DND-41 (cell line): ENCODE measurements around the gene MPL.
"Not testable (repeated sequence)": the region's sequence is repeated elsewhere in the genome, so short reads cannot be mapped to it uniquely, and the experiment has no call there.

Experiments
- ATAC-seq: fragments of 200-7000 bp; cut with Tn5 transposase; 3 replicates; pipeline ENCODE4 v1.9.1; 2021; ENCODE audit warnings: low read depth; ENCODE audit not compliant: insufficient read depth
- DNase-seq: peaks from one replicate; pipeline ENCODE4 v3.0.0-alpha.2; 2020
- H2AFZ ChIP-seq: 2 replicates; pipeline ENCODE4 v1.6.0; 2012; ENCODE audit warnings: low read depth, low read length
- H3K27ac ChIP-seq: 2 replicates; pipeline ENCODE4 v1.5.1; 2012; ENCODE audit warnings: low read length, inconsistent platforms
- H3K27me3 ChIP-seq: fragments of 200-600 bp; sonication (generic); 2 replicates; pipeline ENCODE4 v1.6.0; 2012; ENCODE audit warnings: low read length, mild to moderate bottlenecking, inconsistent platforms; ENCODE audit not compliant: insufficient read depth, poor library complexity
- H3K36me3 ChIP-seq: 2 replicates; pipeline ENCODE4 v1.5.1; 2012; ENCODE audit warnings: low read length, inconsistent platforms; ENCODE audit not compliant: insufficient read depth
- H3K4me1 ChIP-seq: 2 replicates; pipeline ENCODE4 v1.5.1; 2012; ENCODE audit warnings: mild to moderate bottlenecking, low read length; ENCODE audit not compliant: insufficient read depth
- H3K4me2 ChIP-seq: 2 replicates; pipeline ENCODE4 v1.6.0; 2012; ENCODE audit warnings: mild to moderate bottlenecking, moderate library complexity, low read length, inconsistent platforms; ENCODE audit not compliant: insufficient read depth
- H3K4me3 ChIP-seq, 2 experiments: fragments of 200-600 bp in 1 of 2; shearing (Covaris generic) in 1 of 2; 2 replicates each; pipeline ENCODE4 v1.5.1; 2012 to 2016; ENCODE audit warnings: inconsistent platforms in 2 of 2, low read length in 2 of 2, mild to moderate bottlenecking in 2 of 2, low read depth in 1 of 2, moderate library complexity in 1 of 2
- H3K79me2 ChIP-seq: 2 replicates; pipeline ENCODE4 v1.6.0; 2012; ENCODE audit warnings: low read length, inconsistent platforms; ENCODE audit not compliant: insufficient read depth
- H3K9ac ChIP-seq: 2 replicates; pipeline ENCODE4 v1.6.0; 2012; ENCODE audit warnings: low read depth, mild to moderate bottlenecking, inconsistent platforms, low read length, moderate library complexity
- H3K9me3 ChIP-seq: 2 replicates; pipeline ENCODE4 v1.5.1; 2012; ENCODE audit warnings: low read length, moderate library complexity, mild to moderate bottlenecking, inconsistent platforms; ENCODE audit not compliant: insufficient read depth, severe bottlenecking
- H4K20me1 ChIP-seq: 2 replicates; pipeline ENCODE4 v1.6.0; 2012; ENCODE audit warnings: low read length; ENCODE audit not compliant: insufficient read depth
- CTCF ChIP-seq: IDR thresholded peaks from 2 replicates; pipeline ENCODE4 v1.5.1; 2012; ENCODE audit warnings: borderline replicate concordance, low read length, moderate library complexity, mild to moderate bottlenecking; ENCODE audit not compliant: poor library complexity, severe bottlenecking; ENCODE audit errors: extremely low read depth
- EZH2 ChIP-seq: IDR thresholded peaks from 3 replicates; pipeline ENCODE4 v1.6.1; 2012; ENCODE audit warnings: borderline replicate concordance, low read depth, mild to moderate bottlenecking, moderate library complexity, low read length, inconsistent platforms; ENCODE audit not compliant: severe bottlenecking

Gene MPL

GRCh38 chr1:43392702-43393101 lies 55.1 kb downstream of the MPL start:
- H3K4me3 ChIP-seq, result no peak overlapping the region
- peaks cover 24% of the 10 kb centered on the region for H3K36me3 ChIP-seq
- H3K4me1 ChIP-seq, result peaks cover 29% of the 10 kb centered on the region
- H2AFZ ChIP-seq, result no peak overlapping the region
- ATAC-seq (no peak), DNase-seq (no peak)
- H3K79me2 ChIP-seq, result peaks cover 63% of the 10 kb centered on the region
- no peak overlapping the region for H3K4me2 ChIP-seq
- no peaks in the 10 kb centered on the region for H3K9me3 ChIP-seq
- H3K9ac ChIP-seq, result no peak overlapping the region
- TF ChIP-seq CTCF (no peak), EZH2 (no peak)
- no peaks in the 10 kb centered on the region for H3K27me3 ChIP-seq
- no peak overlapping the region for H3K27ac ChIP-seq
- H4K20me1 ChIP-seq, result peaks cover 11% of the 10 kb centered on the region; the same call in 1 of the 2 replicates

GRCh38 chr1:43395523-43395922 lies 57.9 kb downstream of the MPL start:
- ATAC-seq (no peak), DNase-seq (no peak)
- peaks cover 44% of the 10 kb centered on the region for H3K79me2 ChIP-seq
- H3K4me2 ChIP-seq, result no peak overlapping the region
- H3K9ac ChIP-seq, result no peak overlapping the region
- H3K27ac ChIP-seq, result no peak overlapping the region
- no peak overlapping the region for H3K4me3 ChIP-seq
- no peak for TF ChIP-seq CTCF
- TF ChIP-seq EZH2, result no peak
- peaks cover 15% of the 10 kb centered on the region for H3K36me3 ChIP-seq
- no peak overlapping the region for H2AFZ ChIP-seq
- no peaks in the 10 kb centered on the region for H3K27me3 ChIP-seq
- H3K9me3 ChIP-seq, result no peaks in the 10 kb centered on the region
- H3K4me1 ChIP-seq, result peaks cover 11% of the 10 kb centered on the region
- peaks cover 2% of the 10 kb centered on the region; the same call in 1 of the 2 replicates for H4K20me1 ChIP-seq

- DNase-seq, result no peak
- Histone ChIP-seq H3K9ac (no peak overlapping the region), H3K4me3 (no peak overlapping the region), H3K27me3 (no peaks in the 10 kb centered on the region), H3K27ac (no peak overlapping the region), H3K79me2 (peaks cover 38% of the 10 kb centered on the region), H3K4me1 (peaks cover 6% of the 10 kb centered on the region), H3K9me3 (no peaks in the 10 kb centered on the region), H4K20me1 (peaks cover 2% of the 10 kb centered on the region; the same call in 1 of the 2 replicates), H3K4me2 (no peak overlapping the region), H2AFZ (no peak overlapping the region), H3K36me3 (peaks cover 15% of the 10 kb centered on the region)
- TF ChIP-seq CTCF, result no peak
- TF ChIP-seq EZH2, result no peak
- ATAC-seq, result no peak
These were observed 58.4 kb downstream of the MPL start for GRCh38 chr1:43396059-43396458.

- Histone ChIP-seq H3K36me3 (peaks cover 27% of the 10 kb centered on the region), H3K9me3 (no peaks in the 10 kb centered on the region), H3K9ac (no peak overlapping the region), H3K4me1 (no peaks in the 10 kb centered on the region), H2AFZ (no peak overlapping the region), H3K27me3 (no peaks in the 10 kb centered on the region), H3K4me2 (no peak overlapping the region), H3K27ac (no peak overlapping the region), H4K20me1 (no peaks in the 10 kb centered on the region), H3K79me2 (peaks cover 25% of the 10 kb centered on the region), H3K4me3 (no peak overlapping the region)
- ATAC-seq (no peak), DNase-seq (no peak)
- TF ChIP-seq EZH2 (no peak), CTCF (no peak)
These were observed 60.6 kb downstream of the MPL start for GRCh38 chr1:43398227-43398626.

- H3K4me2 ChIP-seq, H4K20me1 ChIP-seq, H3K27ac ChIP-seq, ATAC-seq, H3K9me3 ChIP-seq, H3K27me3 ChIP-seq, H3K4me3 ChIP-seq, H2AFZ ChIP-seq, H3K4me1 ChIP-seq, H3K9ac ChIP-seq, DNase-seq: not testable (repeated sequence)
- Histone ChIP-seq H3K79me2 (peaks cover 11% of the 10 kb centered on the region; the same call in 1 of the 2 replicates), H3K36me3 (peaks cover 42% of the 10 kb centered on the region)
These were observed 62.8 kb downstream of the MPL start for GRCh38 chr1:43400441-43400840.
